HCT116 (cell line): Measurements from ENCODE around the gene LRRIQ1.

Source experiments
- CEBPB ChIP-seq: IDR thresholded peaks from 2 replicates; pipeline ENCODE4 v1.6.1; 2012; ENCODE audit warnings: low read depth
- EGR1 ChIP-seq: IDR thresholded peaks from 2 replicates; pipeline ENCODE4 v1.6.1; 2012; ENCODE audit warnings: low read depth
- ELF1 ChIP-seq: IDR thresholded peaks from 2 replicates; pipeline ENCODE4 v1.6.1; 2012; ENCODE audit warnings: low read depth, borderline replicate concordance
- EZH2 ChIP-seq: fragments of 200-600 bp; sonication (generic); IDR thresholded peaks from 2 replicates; pipeline ENCODE4 v1.6.1; 2017; ENCODE audit warnings: antibody characterized with exemption, mixed run types
- TF ChIP-seq, protein P1 (sequence below), 3 experiments: fragments of 200-600 bp in 1 of 3; sonication (generic) in 1 of 3; IDR thresholded peaks in 2 of 3; conservative IDR thresholded peaks in 1 of 3; 2 replicates each; pipeline ENCODE4 v1.5.1; 2012 to 2017; ENCODE audit warnings: low read depth in 2 of 3, low read length in 2 of 3, antibody characterized with exemption in 1 of 3, borderline replicate concordance in 1 of 3, control low read depth in 1 of 3, mild to moderate bottlenecking in 1 of 3, mixed read lengths in 1 of 3, mixed run types in 1 of 3, moderate library complexity in 1 of 3; ENCODE audit not compliant: insufficient read depth in 1 of 3
- TF ChIP-seq, protein P2 (sequence below): IDR thresholded peaks from 2 replicates; pipeline ENCODE4 v1.6.1; 2012; ENCODE audit warnings: low read depth

DNA sequence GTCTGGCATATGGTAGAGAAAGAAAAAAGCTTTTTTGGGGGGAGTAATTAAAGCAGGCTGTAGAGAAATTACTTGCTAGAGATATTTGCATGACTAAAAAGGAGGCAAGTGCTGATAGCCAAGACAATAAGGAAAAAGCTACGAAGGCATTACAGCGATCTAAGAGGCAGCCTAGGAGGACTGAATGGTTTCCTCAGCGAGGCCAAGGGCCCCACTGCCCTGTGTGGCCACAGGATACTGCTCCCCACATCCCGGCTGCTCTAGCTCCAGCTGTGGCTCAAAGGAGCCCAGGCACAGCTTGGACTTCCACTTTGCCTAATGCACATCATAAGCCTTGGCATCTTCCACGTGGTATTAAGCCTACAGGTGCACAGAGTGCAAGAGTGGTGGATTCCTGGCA, 53.6 kb downstream of the LRRIQ1 start:
- TF ChIP-seq, protein P1, sequence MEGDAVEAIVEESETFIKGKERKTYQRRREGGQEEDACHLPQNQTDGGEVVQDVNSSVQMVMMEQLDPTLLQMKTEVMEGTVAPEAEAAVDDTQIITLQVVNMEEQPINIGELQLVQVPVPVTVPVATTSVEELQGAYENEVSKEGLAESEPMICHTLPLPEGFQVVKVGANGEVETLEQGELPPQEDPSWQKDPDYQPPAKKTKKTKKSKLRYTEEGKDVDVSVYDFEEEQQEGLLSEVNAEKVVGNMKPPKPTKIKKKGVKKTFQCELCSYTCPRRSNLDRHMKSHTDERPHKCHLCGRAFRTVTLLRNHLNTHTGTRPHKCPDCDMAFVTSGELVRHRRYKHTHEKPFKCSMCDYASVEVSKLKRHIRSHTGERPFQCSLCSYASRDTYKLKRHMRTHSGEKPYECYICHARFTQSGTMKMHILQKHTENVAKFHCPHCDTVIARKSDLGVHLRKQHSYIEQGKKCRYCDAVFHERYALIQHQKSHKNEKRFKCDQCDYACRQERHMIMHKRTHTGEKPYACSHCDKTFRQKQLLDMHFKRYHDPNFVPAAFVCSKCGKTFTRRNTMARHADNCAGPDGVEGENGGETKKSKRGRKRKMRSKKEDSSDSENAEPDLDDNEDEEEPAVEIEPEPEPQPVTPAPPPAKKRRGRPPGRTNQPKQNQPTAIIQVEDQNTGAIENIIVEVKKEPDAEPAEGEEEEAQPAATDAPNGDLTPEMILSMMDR (IDR thresholded peaks at IDR 0.05 in 2 of 3, conservative IDR thresholded peaks at IDR 0.05 in 1 of 3; ENCODE audit: borderline replicate concordance in 1 of 3, insufficient read depth in 1 of 3, low read depth in 2 of 3, low read length in 2 of 3), result no peak
- TF ChIP-seq, protein P2, sequence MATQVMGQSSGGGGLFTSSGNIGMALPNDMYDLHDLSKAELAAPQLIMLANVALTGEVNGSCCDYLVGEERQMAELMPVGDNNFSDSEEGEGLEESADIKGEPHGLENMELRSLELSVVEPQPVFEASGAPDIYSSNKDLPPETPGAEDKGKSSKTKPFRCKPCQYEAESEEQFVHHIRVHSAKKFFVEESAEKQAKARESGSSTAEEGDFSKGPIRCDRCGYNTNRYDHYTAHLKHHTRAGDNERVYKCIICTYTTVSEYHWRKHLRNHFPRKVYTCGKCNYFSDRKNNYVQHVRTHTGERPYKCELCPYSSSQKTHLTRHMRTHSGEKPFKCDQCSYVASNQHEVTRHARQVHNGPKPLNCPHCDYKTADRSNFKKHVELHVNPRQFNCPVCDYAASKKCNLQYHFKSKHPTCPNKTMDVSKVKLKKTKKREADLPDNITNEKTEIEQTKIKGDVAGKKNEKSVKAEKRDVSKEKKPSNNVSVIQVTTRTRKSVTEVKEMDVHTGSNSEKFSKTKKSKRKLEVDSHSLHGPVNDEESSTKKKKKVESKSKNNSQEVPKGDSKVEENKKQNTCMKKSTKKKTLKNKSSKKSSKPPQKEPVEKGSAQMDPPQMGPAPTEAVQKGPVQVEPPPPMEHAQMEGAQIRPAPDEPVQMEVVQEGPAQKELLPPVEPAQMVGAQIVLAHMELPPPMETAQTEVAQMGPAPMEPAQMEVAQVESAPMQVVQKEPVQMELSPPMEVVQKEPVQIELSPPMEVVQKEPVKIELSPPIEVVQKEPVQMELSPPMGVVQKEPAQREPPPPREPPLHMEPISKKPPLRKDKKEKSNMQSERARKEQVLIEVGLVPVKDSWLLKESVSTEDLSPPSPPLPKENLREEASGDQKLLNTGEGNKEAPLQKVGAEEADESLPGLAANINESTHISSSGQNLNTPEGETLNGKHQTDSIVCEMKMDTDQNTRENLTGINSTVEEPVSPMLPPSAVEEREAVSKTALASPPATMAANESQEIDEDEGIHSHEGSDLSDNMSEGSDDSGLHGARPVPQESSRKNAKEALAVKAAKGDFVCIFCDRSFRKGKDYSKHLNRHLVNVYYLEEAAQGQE, result no peak
- TF ChIP-seq EGR1 (no peak), CEBPB (no peak), EZH2 (no peak), ELF1 (no peak)
